CD14-positive monocyte (primary cell): ENCODE results near the gene SLC9A8. TPM values are rescaled to one million over a fixed set of nuclear protein-coding genes. Genes with fewer than 3 reads are reported as not detected.

Source experiments
- DNase-seq, 3 donors: peaks; one replicate each; pipeline ENCODE4 v3.0.0-alpha.2; 2011 to 2022
- H2AFZ ChIP-seq: 2 replicates; pipeline ENCODE4 v1.6.0; 2012; ENCODE audit warnings: mild to moderate bottlenecking, low read depth, low read length, inconsistent platforms; ENCODE audit not compliant: insufficient read depth, poor library complexity, severe bottlenecking
- H3K27ac ChIP-seq, 2 donors: 1 replicate in 1 of 2; 2 replicates in 1 of 2; pipeline ENCODE4 v1.5.1; 2012 to 2013; ENCODE audit warnings: low read length in 2 of 2, control low read depth in 1 of 2, inconsistent platforms in 1 of 2, low read depth in 1 of 2, mild to moderate bottlenecking in 1 of 2
- H3K27me3 ChIP-seq, 2 donors: one replicate each; pipeline versions ENCODE4 v1.6.0 to v1.6.1; 2011 to 2013; ENCODE audit warnings: low read length in 2 of 2; ENCODE audit not compliant: control insufficient read depth in 2 of 2, insufficient read depth in 2 of 2
- H3K36me3 ChIP-seq, 2 donors: replicated peaks in 1 of 2; 1 replicate in 1 of 2; 2 replicates in 1 of 2; pipeline versions ENCODE4 v1.5.1 to v1.6.1; 2012 to 2013; ENCODE audit warnings: low read length in 2 of 2, control low read depth in 1 of 2, inconsistent platforms in 1 of 2, mild to moderate bottlenecking in 1 of 2; ENCODE audit not compliant: insufficient read depth in 2 of 2, control insufficient read depth in 1 of 2
- H3K4me1 ChIP-seq, 2 donors: 1 replicate in 1 of 2; 2 replicates in 1 of 2; pipeline versions ENCODE4 v1.5.1 to v1.6.1; 2012 to 2013; ENCODE audit warnings: low read length in 2 of 2, control low read depth in 1 of 2, inconsistent platforms in 1 of 2, mild to moderate bottlenecking in 1 of 2, moderate library complexity in 1 of 2; ENCODE audit not compliant: insufficient read depth in 2 of 2, control insufficient read depth in 1 of 2
- H3K4me2 ChIP-seq: replicated peaks from 2 replicates; pipeline ENCODE3; 2012; ENCODE audit warnings: low read length, moderate library complexity, mild to moderate bottlenecking; ENCODE audit not compliant: poor library complexity, severe bottlenecking; ENCODE audit errors: extremely low read depth
- H3K4me3 ChIP-seq, 3 experiments: fragments of 200-600 bp in 1 of 3; sonication (generic) in 1 of 3; replicated peaks in 1 of 3; 1 replicate in 2 of 3; 2 replicates in 1 of 3; pipeline ENCODE4 v1.5.1; 2011 to 2013; ENCODE audit warnings: low read length in 3 of 3, mild to moderate bottlenecking in 3 of 3, control low read depth in 2 of 3, low read depth in 2 of 3, inconsistent platforms in 1 of 3, moderate library complexity in 1 of 3
- H3K79me2 ChIP-seq: 2 replicates; pipeline ENCODE4 v1.6.0; 2012; ENCODE audit warnings: mild to moderate bottlenecking, control low read depth, inconsistent platforms, low read length, moderate library complexity; ENCODE audit not compliant: insufficient read depth
- H3K9ac ChIP-seq: 2 replicates; pipeline ENCODE4 v1.6.0; 2017; ENCODE audit warnings: low read length, mild to moderate bottlenecking; ENCODE audit not compliant: insufficient read depth, poor library complexity, severe bottlenecking
- H3K9me3 ChIP-seq, 2 donors: replicated peaks in 1 of 2; 1 replicate in 1 of 2; 2 replicates in 1 of 2; pipeline versions ENCODE4 v1.5.1 to v1.6.1; 2012 to 2013; ENCODE audit warnings: low read length in 2 of 2, control low read depth in 1 of 2; ENCODE audit not compliant: control insufficient read depth in 1 of 2, insufficient read depth in 1 of 2
- H4K20me1 ChIP-seq: 2 replicates; pipeline ENCODE4 v1.6.0; 2012; ENCODE audit warnings: mild to moderate bottlenecking, low read length, control low read depth, moderate library complexity; ENCODE audit not compliant: insufficient read depth
- H3K27ac Mint-ChIP-seq, 7 donors: one replicate each; pipeline ENCODE4 v1.8.0; 2020; ENCODE audit warnings: mild to moderate bottlenecking in 7 of 7, mixed read lengths in 7 of 7, moderate library complexity in 6 of 7, inconsistent platforms in 2 of 7
- H3K27me3 Mint-ChIP-seq, 3 donors: one replicate each; pipeline ENCODE4 v1.8.0; 2021 to 2022; ENCODE audit warnings: low read depth in 3 of 3, mild to moderate bottlenecking in 3 of 3, mixed read lengths in 3 of 3, moderate library complexity in 3 of 3, inconsistent platforms in 1 of 3
- H3K36me3 Mint-ChIP-seq, 2 donors: one replicate each; pipeline ENCODE4 v1.8.0; 2020; ENCODE audit warnings: mixed read lengths in 2 of 2, inconsistent platforms in 1 of 2, mild to moderate bottlenecking in 1 of 2
- H3K4me1 Mint-ChIP-seq: one replicate; pipeline ENCODE4 v1.8.0; 2020; ENCODE audit warnings: mild to moderate bottlenecking, mixed read lengths
- H3K4me3 Mint-ChIP-seq, 2 donors: one replicate each; pipeline ENCODE4 v1.8.0; 2020; ENCODE audit warnings: mild to moderate bottlenecking in 2 of 2, mixed read lengths in 2 of 2, moderate library complexity in 1 of 2
- H3K9me3 Mint-ChIP-seq, 7 donors: one replicate each; pipeline ENCODE4 v1.8.0; 2020 to 2022; ENCODE audit warnings: mixed read lengths in 7 of 7, mild to moderate bottlenecking in 6 of 7, moderate library complexity in 6 of 7, inconsistent platforms in 2 of 7
- CTCF ChIP-seq: fragments of 200-600 bp; IDR thresholded peaks from one replicate; pipeline ENCODE4 v1.8.0; 2022; ENCODE audit warnings: antibody characterized with exemption, mild to moderate bottlenecking
- WGBS: methylation state at CpG from one replicate; pipeline ENCODE4 v1.1.5; 2013; ENCODE audit warnings: missing lambda C conversion rate; ENCODE audit not compliant: insufficient coverage; 5-methylcytosine and 5-hydroxymethylcytosine counted together
- intact Hi-C, 2 donors: fragments of 100-400 bp; cut with micrococcal nuclease; formaldehyde crosslinking; loops; one replicate each; pipeline versions ENCODE4 v1.15.0 to v1.15.1; 2023
- polyA plus RNA-seq, 3 donors: library from polyadenylated mRNA; depleted of rRNA in 1 of 3; unstranded in 2 of 3; stranded (reverse) in 1 of 3; fragments of 300-500 nt in 2 of 3; fragments of >200 nt in 1 of 3; fragmentation: Illumina TruSeq in 2 of 3; gene quantifications; 1 replicate in 2 of 3; 2 replicates in 1 of 3; pipeline ENCODE4 v1.2.3, GENCODE V29; 2012 to 2021

SLC9A8 gene
- polyA plus RNA-seq, 3 donors, result 3.0 to 14.6 (median 3.3) TPM

GRCh38 chr20:49792006-49792405, 20.6 kb upstream of the SLC9A8 start:
- Mint-ChIP-seq H3K27ac (peak overlapping the region in 3 of 7 donors; percentile 4 to 61 (median 18)), H3K4me1 (peaks cover 67% of the 10 kb centered on the region), H3K9me3 (peaks cover 0 to 9% (median 0%) of the 10 kb centered on the region in 7 donors), H3K36me3 (peaks cover 0 to 6% of the 10 kb centered on the region in 2 donors), H3K4me3 (no peak overlapping the region), H3K27me3 (peaks cover 6 to 14% (median 8%) of the 10 kb centered on the region in 3 donors)
- H2AFZ ChIP-seq, result no peak overlapping the region
- no peaks in the 10 kb centered on the region for H4K20me1 ChIP-seq
- no peaks in the 10 kb centered on the region for H3K9me3 ChIP-seq
- no peak overlapping the region for H3K4me3 ChIP-seq
- WGBS, result 25% methylated on average over 1 of the region's 1 CpG
- intact Hi-C loops, result loop anchor here in 1 of 2 donors (1.0 kb wide), 1 partner anchor 8 kb away; no protein-coding TSS in a partner anchor
- H3K27me3 ChIP-seq, result no peaks in the 10 kb centered on the region
- no peak overlapping the region for H3K9ac ChIP-seq
- H3K4me1 ChIP-seq, result peaks cover 45 to 58% of the 10 kb centered on the region in 2 donors
- DNase-seq, result peak; percentile 43 to 74 (median 58)
- no peaks in the 10 kb centered on the region for H3K79me2 ChIP-seq
- TF ChIP-seq CTCF, result no peak
- no peaks in the 10 kb centered on the region for H3K36me3 ChIP-seq
- H3K27ac ChIP-seq, result no peak overlapping the region
- no peak overlapping the region for H3K4me2 ChIP-seq

GRCh38 chr20:49792611-49793010, 20.0 kb upstream of the SLC9A8 start:
- WGBS, result 100% methylated on average over 1 of the region's 3 CpGs
- Histone ChIP-seq H3K9me3 (no peaks in the 10 kb centered on the region), H4K20me1 (no peaks in the 10 kb centered on the region), H3K9ac (no peak overlapping the region), H3K27me3 (no peaks in the 10 kb centered on the region), H3K79me2 (no peaks in the 10 kb centered on the region), H3K4me2 (no peak overlapping the region), H3K36me3 (no peaks in the 10 kb centered on the region), H3K4me1 (peaks cover 43 to 53% of the 10 kb centered on the region in 2 donors), H2AFZ (no peak overlapping the region), H3K27ac (no peak overlapping the region), H3K4me3 (no peak overlapping the region)
- Mint-ChIP-seq H3K36me3 (peaks cover 0 to 6% of the 10 kb centered on the region in 2 donors), H3K4me3 (no peak overlapping the region), H3K27me3 (peaks cover 7 to 14% (median 10%) of the 10 kb centered on the region in 3 donors), H3K9me3 (peaks cover 0 to 5% (median 0%) of the 10 kb centered on the region in 7 donors), H3K27ac (peak overlapping the region in 1 of 7 donors; percentile 18), H3K4me1 (peaks cover 64% of the 10 kb centered on the region)
- intact Hi-C loops, result loop anchor here in 1 of 2 donors (1.0 kb wide), 1 partner anchor 8 kb away; no protein-coding TSS in a partner anchor
- TF ChIP-seq CTCF, result no peak
- DNase-seq, result no peak
